ENCODE measurements around the gene ACVR1. TPM values are rescaled to one million over a fixed set of nuclear protein-coding genes. Genes with fewer than 3 reads are reported as not detected.
A peak's percentile ranks its signal among the peaks of the same experiment; 100 is the strongest.

Gene ACVR1
- total and polyA plus RNA-seq, 7 experiments from 2014 or later = 6.0 to 42.0 (median 17.8) TPM

DNA sequence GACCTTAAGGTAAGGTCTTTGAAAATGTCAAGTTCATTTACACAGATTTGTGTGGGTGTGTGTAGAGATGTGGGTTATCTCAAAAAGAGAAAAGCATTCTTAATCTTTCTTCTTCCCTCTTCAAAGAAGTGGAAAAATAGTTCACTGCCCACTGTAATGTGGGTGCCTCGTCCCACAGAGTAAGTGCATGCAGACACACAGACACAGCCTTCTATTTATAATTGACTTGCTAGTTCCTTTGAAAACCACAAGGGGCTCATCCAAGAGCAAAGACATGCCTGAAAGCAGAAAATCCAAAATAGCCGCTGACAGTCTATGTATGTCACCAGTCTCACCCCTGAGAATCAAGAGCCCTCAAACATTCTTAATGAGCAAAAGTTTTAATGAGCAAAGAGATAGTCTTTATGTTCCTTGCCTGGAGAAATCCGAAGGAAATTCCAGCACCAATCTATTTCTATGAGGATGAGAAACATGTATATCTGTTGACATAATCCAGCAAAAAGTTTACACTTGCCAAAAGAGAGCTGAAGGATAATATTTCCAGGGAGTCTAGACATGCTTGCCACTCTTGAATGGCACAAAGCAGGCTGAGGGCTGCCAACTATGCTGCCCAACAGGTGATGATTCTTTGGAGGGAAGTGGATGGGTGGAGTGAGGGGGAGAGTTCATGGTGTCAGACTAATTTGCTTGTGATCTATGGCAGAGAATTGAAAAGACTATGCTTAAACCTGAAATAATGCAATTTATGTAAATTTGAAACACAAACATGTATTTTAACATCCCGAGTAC, 93.9 kb downstream of the ACVR1 start:
- no peak for ATAC-seq
- peak overlapping the region in 2 of 9 donors; percentile 21 to 49 for H3K27ac Mint-ChIP-seq
- ChIA-PET POLR2A (interaction anchor here (0.8 kb wide), 1 partner anchor 12 kb away, joined by 3 read pairs; no protein-coding TSS in a partner anchor), CTCF (no interaction called here)
- H3K9me3 Mint-ChIP-seq = no peaks in the 10 kb centered on the region
- Histone ChIP-seq H3K4me1 (ENCODE audit: control insufficient read depth in 2 of 2, insufficient read depth in 2 of 2, low read length in 2 of 2) (peaks cover 0 to 12% of the 10 kb centered on the region in 2 donors), H3K36me3 (ENCODE audit: control insufficient read depth in 2 of 3, insufficient read depth in 3 of 3, low read length in 3 of 3) (peaks cover 0 to 16% (median 3%) of the 10 kb centered on the region in 3 experiments), H3K9me3 (ENCODE audit: control insufficient read depth in 2 of 3, low read length in 3 of 3) (no peaks in the 10 kb centered on the region), H3K27me3 (ENCODE audit: control insufficient read depth in 2 of 2, insufficient read depth in 2 of 2, low read length in 2 of 2) (no peaks in the 10 kb centered on the region), H3K27ac (ENCODE audit: low read depth, low read length) (no peak overlapping the region), H3K4me3 (ENCODE audit: low read length) (no peak overlapping the region)
- peaks cover 3 to 27% (median 18%) of the 10 kb centered on the region in 5 donors for H3K36me3 Mint-ChIP-seq
- H3K4me1 Mint-ChIP-seq = peaks cover 10 to 40% (median 37%) of the 10 kb centered on the region in 7 donors
- no peaks in the 10 kb centered on the region for H3K27me3 Mint-ChIP-seq
- peak overlapping the region in 1 of 10 donors; percentile 12 for H3K4me3 Mint-ChIP-seq
- DNase-seq = peak in 2 of 9 donors; percentile 5 to 43
- intact Hi-C loops (cut with micrococcal nuclease) = loop anchor here (1.0 to 2.0 kb wide), 3 partner anchors 95 to 228 kb away; partner anchors contain the start of gene ACVR1 (in 1 of the 2)

DNA sequence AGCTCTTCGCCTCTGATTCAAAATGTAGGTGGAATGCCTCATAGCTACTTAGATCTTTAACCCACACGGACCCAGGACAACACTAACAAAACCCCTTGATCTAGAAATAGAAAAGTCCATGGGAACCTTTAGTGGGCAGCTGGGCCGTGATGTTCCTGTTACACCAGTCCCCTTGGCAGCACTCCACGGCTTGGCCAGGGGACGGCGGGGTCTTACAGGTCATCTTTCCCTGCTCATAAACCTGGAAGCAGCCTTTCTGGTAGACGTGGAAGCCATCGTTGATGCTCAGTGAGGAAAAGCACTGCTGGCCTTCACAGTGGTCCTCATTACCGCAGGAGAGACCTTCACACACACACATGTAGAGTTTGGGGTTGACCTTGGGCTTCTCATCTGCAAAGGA, 95.9 kb downstream of the ACVR1 start:
- Histone ChIP-seq H3K36me3 (ENCODE audit: control insufficient read depth in 2 of 3, insufficient read depth in 3 of 3, low read length in 3 of 3) (peaks cover 0 to 16% (median 3%) of the 10 kb centered on the region in 3 experiments), H3K4me3 (ENCODE audit: low read length) (no peak overlapping the region), H3K9me3 (ENCODE audit: control insufficient read depth in 2 of 3, low read length in 3 of 3) (no peaks in the 10 kb centered on the region), H3K27me3 (ENCODE audit: control insufficient read depth in 2 of 2, insufficient read depth in 2 of 2, low read length in 2 of 2) (no peaks in the 10 kb centered on the region), H3K4me1 (ENCODE audit: control insufficient read depth in 2 of 2, insufficient read depth in 2 of 2, low read length in 2 of 2) (peaks cover 0 to 12% of the 10 kb centered on the region in 2 donors), H3K27ac (ENCODE audit: low read depth, low read length) (no peak overlapping the region)
- H3K27ac Mint-ChIP-seq = no peak overlapping the region
- peaks cover 3 to 37% (median 24%) of the 10 kb centered on the region in 5 donors for H3K36me3 Mint-ChIP-seq
- no peaks in the 10 kb centered on the region for H3K9me3 Mint-ChIP-seq
- ChIA-PET CTCF (interaction anchor here (0.6 to 3.0 kb wide), 6 partner anchors 140 to 478 kb away, joined by 3 to 12 read pairs (median 5); no protein-coding TSS in a partner anchor), POLR2A (interaction anchor here (0.7 kb wide), 1 partner anchor 390 kb away, joined by 3 read pairs; no protein-coding TSS in a partner anchor)
- H3K4me3 Mint-ChIP-seq = no peak overlapping the region
- peaks cover 10 to 34% (median 32%) of the 10 kb centered on the region in 7 donors for H3K4me1 Mint-ChIP-seq
- no peaks in the 10 kb centered on the region for H3K27me3 Mint-ChIP-seq
- DNase-seq (no peak), ATAC-seq (no peak)
- intact Hi-C loops (cut with micrococcal nuclease) = no loop called here

DNA sequence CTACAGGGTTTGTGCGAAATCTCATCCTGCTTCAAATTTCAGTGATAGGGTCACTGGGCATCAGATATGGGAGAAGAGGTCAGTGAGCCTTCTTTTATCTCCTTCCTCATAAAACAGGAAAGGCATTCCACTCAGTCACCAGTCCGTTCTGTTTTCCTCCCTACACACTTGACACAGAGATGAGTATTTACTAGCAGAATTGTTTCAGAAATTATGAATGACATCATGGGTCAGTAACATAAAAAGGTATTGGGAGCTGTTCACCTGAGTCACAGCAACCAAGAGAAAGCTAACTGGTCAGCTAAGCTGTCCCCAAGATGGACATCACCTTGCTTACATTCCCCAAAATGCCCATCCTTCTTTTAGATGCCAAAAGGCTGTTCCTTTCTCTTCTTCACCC, 96.3 kb downstream of the ACVR1 start:
- peaks cover 0 to 16% (median 3%) of the 10 kb centered on the region in 3 experiments for H3K36me3 ChIP-seq (ENCODE audit: control insufficient read depth in 2 of 3, insufficient read depth in 3 of 3, low read length in 3 of 3)
- Mint-ChIP-seq H3K36me3 (peaks cover 3 to 41% (median 26%) of the 10 kb centered on the region in 5 donors), H3K27ac (no peak overlapping the region), H3K4me3 (no peak overlapping the region), H3K9me3 (no peaks in the 10 kb centered on the region), H3K4me1 (peaks cover 10 to 33% (median 31%) of the 10 kb centered on the region in 7 donors), H3K27me3 (no peaks in the 10 kb centered on the region)
- no peaks in the 10 kb centered on the region for H3K9me3 ChIP-seq (ENCODE audit: control insufficient read depth in 2 of 3, low read length in 3 of 3)
- H3K27ac ChIP-seq (ENCODE audit: low read depth, low read length) = no peak overlapping the region
- ChIA-PET CTCF (interaction anchor here (1.9 to 3.0 kb wide), 2 partner anchors 231 to 478 kb away, joined by 6 to 12 read pairs; no protein-coding TSS in a partner anchor), POLR2A (no interaction called here)
- no peak overlapping the region for H3K4me3 ChIP-seq (ENCODE audit: low read length)
- intact Hi-C loops (cut with micrococcal nuclease) = loop anchor here (5.0 kb wide), 3 partner anchors 282 to 973 kb away; no protein-coding TSS in a partner anchor
- no peaks in the 10 kb centered on the region for H3K27me3 ChIP-seq (ENCODE audit: control insufficient read depth in 2 of 2, insufficient read depth in 2 of 2, low read length in 2 of 2)
- ATAC-seq = no peak
- no peak for DNase-seq
- peaks cover 0 to 11% of the 10 kb centered on the region in 2 donors for H3K4me1 ChIP-seq (ENCODE audit: control insufficient read depth in 2 of 2, insufficient read depth in 2 of 2, low read length in 2 of 2)

DNA sequence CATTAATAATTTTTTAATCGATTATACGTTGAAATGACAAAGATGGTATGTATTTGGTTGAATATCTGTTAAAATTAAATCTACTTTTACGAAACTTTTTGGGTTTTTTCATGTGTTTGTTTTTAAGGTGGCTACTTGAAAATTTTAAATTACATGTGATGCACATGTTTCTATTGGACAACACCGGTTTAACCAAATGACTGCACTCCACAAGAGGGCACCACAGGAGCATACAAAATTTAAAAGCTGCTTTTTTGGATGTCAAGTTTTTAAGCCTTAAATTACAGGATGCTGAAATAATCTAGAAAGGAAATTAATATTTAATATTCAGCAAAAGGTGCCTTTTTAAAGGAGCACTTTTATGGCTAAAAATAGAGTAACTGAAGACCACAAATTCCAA, 98.7 kb downstream of the ACVR1 start:
- intact Hi-C loops (cut with micrococcal nuclease) = loop anchor here (1.0 to 5.0 kb wide), 7 partner anchors 212 to 975 kb away; no protein-coding TSS in a partner anchor
- Histone ChIP-seq H3K4me1 (ENCODE audit: control insufficient read depth in 2 of 2, insufficient read depth in 2 of 2, low read length in 2 of 2) (peaks cover 0 to 3% of the 10 kb centered on the region in 2 donors), H3K9me3 (ENCODE audit: control insufficient read depth in 2 of 3, low read length in 3 of 3) (no peaks in the 10 kb centered on the region), H3K27me3 (ENCODE audit: control insufficient read depth in 2 of 2, insufficient read depth in 2 of 2, low read length in 2 of 2) (no peaks in the 10 kb centered on the region), H3K4me3 (ENCODE audit: low read length) (no peak overlapping the region), H3K27ac (ENCODE audit: low read depth, low read length) (no peak overlapping the region), H3K36me3 (ENCODE audit: control insufficient read depth in 2 of 3, insufficient read depth in 3 of 3, low read length in 3 of 3) (peaks cover 0 to 16% (median 3%) of the 10 kb centered on the region in 3 experiments)
- ATAC-seq = peak; percentile 57
- peak in 7 of 9 donors; percentile 12 to 57 (median 43) for DNase-seq
- H3K4me3 Mint-ChIP-seq = no peak overlapping the region
- peaks cover 0 to 17% (median 13%) of the 10 kb centered on the region in 7 donors for H3K4me1 Mint-ChIP-seq
- no peaks in the 10 kb centered on the region for H3K27me3 Mint-ChIP-seq
- CTCF ChIA-PET = interaction anchor here (1.5 to 3.0 kb wide), 2 partner anchors 246 to 475 kb away, joined by 3 to 12 read pairs; no protein-coding TSS in a partner anchor
- no peak overlapping the region for H3K27ac Mint-ChIP-seq
- H3K9me3 Mint-ChIP-seq = no peaks in the 10 kb centered on the region
- POLR2A ChIA-PET = no interaction called here
- peaks cover 8 to 56% (median 33%) of the 10 kb centered on the region in 5 donors for H3K36me3 Mint-ChIP-seq

DNA sequence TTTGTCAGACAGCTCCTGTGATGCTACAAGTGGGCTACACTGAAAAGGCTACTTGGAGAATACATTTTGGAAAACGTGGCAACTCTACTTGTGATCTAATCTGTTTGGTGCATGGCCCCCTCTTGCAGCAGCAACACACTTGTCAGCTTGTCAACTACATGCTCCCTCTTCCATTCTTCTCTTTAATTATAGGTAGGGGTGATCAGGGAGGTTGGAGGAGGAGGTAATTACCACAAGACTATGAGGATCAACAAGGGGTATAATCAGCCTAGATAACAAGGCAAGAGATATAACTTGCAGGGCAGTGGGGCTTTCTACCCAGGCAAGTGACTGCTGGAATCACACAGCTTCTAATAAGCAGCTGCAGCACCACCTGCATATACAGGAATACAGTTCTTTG, 104.9 kb downstream of the ACVR1 start:
- H3K36me3 Mint-ChIP-seq = peaks cover 22 to 76% (median 45%) of the 10 kb centered on the region in 5 donors
- no peaks in the 10 kb centered on the region for H3K4me1 ChIP-seq (ENCODE audit: control insufficient read depth in 2 of 2, insufficient read depth in 2 of 2, low read length in 2 of 2)
- H3K27me3 ChIP-seq (ENCODE audit: control insufficient read depth in 2 of 2, insufficient read depth in 2 of 2, low read length in 2 of 2) = no peaks in the 10 kb centered on the region
- no peaks in the 10 kb centered on the region for H3K27me3 Mint-ChIP-seq
- peaks cover 0 to 19% (median 5%) of the 10 kb centered on the region in 3 experiments for H3K36me3 ChIP-seq (ENCODE audit: control insufficient read depth in 2 of 3, insufficient read depth in 3 of 3, low read length in 3 of 3)
- H3K4me1 Mint-ChIP-seq = peaks cover 0 to 10% (median 0%) of the 10 kb centered on the region in 7 donors
- POLR2A ChIA-PET = no interaction called here
- intact Hi-C loops (cut with micrococcal nuclease) = no loop called here
- no peaks in the 10 kb centered on the region for H3K9me3 Mint-ChIP-seq
- no peak overlapping the region for H3K27ac ChIP-seq (ENCODE audit: low read depth, low read length)
- no peak overlapping the region for H3K4me3 Mint-ChIP-seq
- H3K4me3 ChIP-seq (ENCODE audit: low read length) = no peak overlapping the region
- H3K27ac Mint-ChIP-seq = peak overlapping the region in 1 of 9 donors; percentile 6
- DNase-seq = no peak
- no peaks in the 10 kb centered on the region for H3K9me3 ChIP-seq (ENCODE audit: control insufficient read depth in 2 of 3, low read length in 3 of 3)
- no peak for ATAC-seq
- CTCF ChIA-PET = no interaction called here

DNA sequence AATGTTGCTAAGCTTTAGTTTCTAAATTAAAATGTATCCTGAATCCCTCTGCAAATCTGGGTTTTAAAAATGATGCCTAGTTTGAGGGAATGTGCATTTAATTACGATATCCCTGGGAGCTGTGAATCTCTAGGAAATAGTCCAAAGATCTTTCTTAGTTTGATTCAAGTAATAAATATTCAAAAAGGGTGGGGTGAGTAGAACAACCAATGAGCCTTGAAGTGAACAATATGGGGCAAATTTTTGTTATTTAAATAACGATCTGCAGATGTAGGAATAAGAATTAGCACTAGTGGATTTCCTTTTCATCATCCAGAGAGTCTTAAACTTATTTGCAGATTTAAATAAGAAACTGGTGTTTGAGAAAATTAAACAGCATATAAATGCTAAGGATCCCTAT, 106.3 kb downstream of the ACVR1 start:
- intact Hi-C loops (cut with micrococcal nuclease) = loop anchor here in 1 of 2 donors (10.0 kb wide), 1 partner anchor 685 kb away; the partner anchor contains the start of genes CCDC148 and PKP4
- H3K27ac Mint-ChIP-seq = no peak overlapping the region
- no peaks in the 10 kb centered on the region for H3K27me3 ChIP-seq (ENCODE audit: control insufficient read depth in 2 of 2, insufficient read depth in 2 of 2, low read length in 2 of 2)
- H3K4me1 ChIP-seq (ENCODE audit: control insufficient read depth in 2 of 2, insufficient read depth in 2 of 2, low read length in 2 of 2) = no peaks in the 10 kb centered on the region
- peaks cover 0 to 10% (median 0%) of the 10 kb centered on the region in 7 donors for H3K4me1 Mint-ChIP-seq
- H3K36me3 Mint-ChIP-seq = peaks cover 30 to 79% (median 45%) of the 10 kb centered on the region in 5 donors
- POLR2A ChIA-PET = no interaction called here
- H3K4me3 ChIP-seq (ENCODE audit: low read length) = no peak overlapping the region
- no peak overlapping the region for H3K27ac ChIP-seq (ENCODE audit: low read depth, low read length)
- peaks cover 3 to 27% (median 5%) of the 10 kb centered on the region in 3 experiments for H3K36me3 ChIP-seq (ENCODE audit: control insufficient read depth in 2 of 3, insufficient read depth in 3 of 3, low read length in 3 of 3)
- DNase-seq (no peak), ATAC-seq (no peak)
- CTCF ChIA-PET = no interaction called here
- no peaks in the 10 kb centered on the region for H3K9me3 Mint-ChIP-seq
- H3K9me3 ChIP-seq (ENCODE audit: control insufficient read depth in 2 of 3, low read length in 3 of 3) = no peaks in the 10 kb centered on the region
- no peak overlapping the region for H3K4me3 Mint-ChIP-seq
- no peaks in the 10 kb centered on the region for H3K27me3 Mint-ChIP-seq
